Mesothelial cell of epicardium (in vitro differentiated cells): Measurements from ENCODE around the gene PTP4A1. TPM values are rescaled to one million over a fixed set of nuclear protein-coding genes. Genes with fewer than 3 reads are reported as not detected.

Source experiments
- DNase-seq, 2 experiments: peaks; one replicate each; pipeline ENCODE4 v3.0.0; 2021; ENCODE audit warnings: low spot score in 2 of 2; ENCODE audit not compliant: unreplicated experiment in 2 of 2
- H3K27ac Mint-ChIP-seq: 2 replicates; pipeline ENCODE4 v1.8.0; 2021; ENCODE audit warnings: mixed read lengths
- H3K27me3 Mint-ChIP-seq: 2 replicates; pipeline ENCODE4 v1.8.0; 2021; ENCODE audit warnings: low read depth, mixed read lengths
- H3K36me3 Mint-ChIP-seq: 2 replicates; pipeline ENCODE4 v1.8.0; 2021; ENCODE audit warnings: mixed read lengths
- H3K4me1 Mint-ChIP-seq: 2 replicates; pipeline ENCODE4 v1.8.0; 2021; ENCODE audit warnings: mixed read lengths
- H3K4me3 Mint-ChIP-seq: 2 replicates; pipeline ENCODE4 v1.8.0; 2021; ENCODE audit warnings: mild to moderate bottlenecking, moderate library complexity, mixed read lengths
- H3K9me3 Mint-ChIP-seq: 2 replicates; pipeline ENCODE4 v1.8.0; 2021; ENCODE audit warnings: mixed read lengths
- total RNA-seq: library from RNA; stranded (reverse); gene quantifications from 3 replicates; pipeline ENCODE4 v1.2.1, GENCODE V29; 2021
- TF ChIP-seq, protein P1 (sequence below): fragments of 200-600 bp; sonication (generic); IDR thresholded peaks from one replicate; pipeline ENCODE4 v1.5.0; 2021; ENCODE audit warnings: antibody characterized with exemption; ENCODE audit not compliant: unreplicated experiment

PTP4A1 gene
- total RNA-seq, 1 donor from 2014 or later = 51.5 TPM

DNA sequence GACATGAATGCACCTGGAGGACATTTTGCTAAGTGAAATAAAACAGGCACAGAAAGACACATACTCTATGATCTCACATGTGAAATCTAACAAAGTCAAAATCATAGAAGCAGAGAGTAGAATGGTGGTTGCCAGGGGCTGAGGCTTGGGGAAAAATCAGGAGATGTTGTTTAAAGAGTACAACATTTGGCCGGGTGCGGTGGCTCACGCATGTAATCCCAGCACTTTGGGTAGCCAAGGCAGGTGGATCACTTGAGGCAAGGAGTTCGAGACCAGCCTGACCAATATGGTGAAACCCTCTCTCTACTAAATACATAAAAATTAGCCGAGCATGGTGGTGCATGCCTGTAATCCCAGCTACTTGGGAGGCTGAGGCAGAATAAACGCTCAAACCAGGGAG, 26.0 kb upstream of the PTP4A1 start:
- no peak overlapping the region for H3K27ac Mint-ChIP-seq
- H3K27me3 Mint-ChIP-seq = no peaks in the 10 kb centered on the region
- peaks cover 11% of the 10 kb centered on the region for H3K9me3 Mint-ChIP-seq
- TF ChIP-seq, protein P1, sequence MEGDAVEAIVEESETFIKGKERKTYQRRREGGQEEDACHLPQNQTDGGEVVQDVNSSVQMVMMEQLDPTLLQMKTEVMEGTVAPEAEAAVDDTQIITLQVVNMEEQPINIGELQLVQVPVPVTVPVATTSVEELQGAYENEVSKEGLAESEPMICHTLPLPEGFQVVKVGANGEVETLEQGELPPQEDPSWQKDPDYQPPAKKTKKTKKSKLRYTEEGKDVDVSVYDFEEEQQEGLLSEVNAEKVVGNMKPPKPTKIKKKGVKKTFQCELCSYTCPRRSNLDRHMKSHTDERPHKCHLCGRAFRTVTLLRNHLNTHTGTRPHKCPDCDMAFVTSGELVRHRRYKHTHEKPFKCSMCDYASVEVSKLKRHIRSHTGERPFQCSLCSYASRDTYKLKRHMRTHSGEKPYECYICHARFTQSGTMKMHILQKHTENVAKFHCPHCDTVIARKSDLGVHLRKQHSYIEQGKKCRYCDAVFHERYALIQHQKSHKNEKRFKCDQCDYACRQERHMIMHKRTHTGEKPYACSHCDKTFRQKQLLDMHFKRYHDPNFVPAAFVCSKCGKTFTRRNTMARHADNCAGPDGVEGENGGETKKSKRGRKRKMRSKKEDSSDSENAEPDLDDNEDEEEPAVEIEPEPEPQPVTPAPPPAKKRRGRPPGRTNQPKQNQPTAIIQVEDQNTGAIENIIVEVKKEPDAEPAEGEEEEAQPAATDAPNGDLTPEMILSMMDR = no peak
- H3K4me1 Mint-ChIP-seq = peaks cover 22% of the 10 kb centered on the region
- DNase-seq = no peak
- H3K4me3 Mint-ChIP-seq = no peak overlapping the region
- no peaks in the 10 kb centered on the region for H3K36me3 Mint-ChIP-seq

DNA sequence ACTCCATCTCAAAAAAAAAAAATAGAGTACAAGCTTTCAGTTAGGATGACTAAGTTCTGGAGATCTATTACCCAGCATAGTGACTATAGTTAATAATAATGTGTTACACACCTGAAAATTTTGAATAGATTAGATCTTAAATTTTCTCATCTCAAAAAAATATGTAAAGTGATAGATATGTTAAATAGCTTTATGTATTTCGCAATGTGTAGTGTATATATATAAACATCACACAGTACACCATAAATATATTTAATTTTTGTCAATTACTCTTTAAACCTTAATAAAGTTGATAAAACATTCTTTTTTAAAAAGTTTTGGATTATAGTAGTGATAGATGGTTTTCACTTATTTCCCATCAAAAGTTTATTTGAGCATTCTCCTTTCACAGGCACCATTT, 25.6 kb upstream of the PTP4A1 start:
- Mint-ChIP-seq H3K36me3 (no peaks in the 10 kb centered on the region), H3K4me1 (peaks cover 22% of the 10 kb centered on the region), H3K4me3 (no peak overlapping the region), H3K27ac (no peak overlapping the region), H3K27me3 (no peaks in the 10 kb centered on the region), H3K9me3 (peaks cover 11% of the 10 kb centered on the region)
- TF ChIP-seq, protein P1 = no peak
- no peak for DNase-seq

DNA sequence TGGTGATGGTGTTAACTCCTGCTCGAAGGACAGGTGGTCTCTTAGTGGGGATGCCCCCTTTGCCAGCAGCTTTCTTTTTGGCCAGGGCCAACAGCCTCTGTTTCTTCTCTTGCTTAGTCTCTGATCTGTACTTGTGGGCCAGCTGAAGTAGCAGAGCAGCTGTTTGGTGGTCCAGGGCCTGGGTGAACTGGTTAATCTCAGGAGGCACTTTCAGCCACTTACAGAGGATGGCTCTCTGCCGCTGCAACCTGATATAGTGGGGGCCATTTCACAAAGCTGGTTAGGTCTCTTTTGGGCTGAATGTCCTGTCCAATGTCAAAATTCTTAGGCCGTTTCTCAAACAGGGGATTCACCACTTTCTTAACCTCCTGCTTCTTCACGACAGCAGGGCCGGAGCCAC, 23.2 kb upstream of the PTP4A1 start:
- DNase-seq = no peak
- Mint-ChIP-seq H3K27ac (no peak overlapping the region), H3K4me1 (peaks cover 11% of the 10 kb centered on the region), H3K36me3 (no peaks in the 10 kb centered on the region), H3K4me3 (no peak overlapping the region), H3K27me3 (no peaks in the 10 kb centered on the region), H3K9me3 (peaks cover 6% of the 10 kb centered on the region)
- TF ChIP-seq, protein P1 = no peak

DNA sequence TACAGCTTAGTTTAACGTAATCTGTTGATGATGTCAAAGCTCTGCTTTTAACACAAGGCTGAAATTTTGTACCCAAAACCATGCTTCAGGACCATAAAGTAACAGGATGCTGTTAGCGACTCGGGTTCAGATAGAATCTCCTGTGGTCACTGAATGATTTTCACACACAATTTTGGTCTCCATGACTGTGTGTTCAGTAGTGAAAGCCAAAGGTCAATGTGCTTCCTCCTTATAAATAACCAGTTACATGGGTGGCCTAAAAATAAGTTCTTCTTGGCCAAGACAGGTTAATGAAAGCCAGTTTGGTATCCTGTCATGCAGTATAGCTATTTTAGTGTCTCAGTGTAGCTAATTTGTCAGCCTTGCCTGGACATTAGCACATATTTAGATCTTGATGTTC, 19.1 kb upstream of the PTP4A1 start:
- no peak for DNase-seq
- Mint-ChIP-seq H3K36me3 (no peaks in the 10 kb centered on the region), H3K9me3 (no peaks in the 10 kb centered on the region), H3K27ac (no peak overlapping the region), H3K4me3 (no peak overlapping the region), H3K4me1 (no peaks in the 10 kb centered on the region), H3K27me3 (no peaks in the 10 kb centered on the region)
- TF ChIP-seq, protein P1 = no peak

DNA sequence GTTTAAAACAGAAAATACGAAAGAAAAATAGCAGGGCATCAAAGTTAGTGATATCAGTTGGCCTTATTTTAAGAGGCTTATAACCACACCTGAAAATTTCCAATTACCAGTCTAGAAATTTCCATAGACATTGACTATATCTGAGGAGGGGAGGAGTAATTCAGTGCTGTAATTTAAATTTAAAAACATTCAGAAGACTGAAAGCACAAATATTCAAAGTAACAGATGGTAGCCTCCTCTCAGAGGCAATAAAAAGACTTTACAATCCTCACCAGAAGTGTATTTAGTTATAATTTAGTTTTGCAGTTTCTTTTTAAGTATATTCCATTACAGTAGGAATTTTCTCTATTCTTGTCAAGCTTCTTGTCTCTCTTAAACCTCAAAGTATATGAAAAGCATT, 18.4 kb upstream of the PTP4A1 start:
- TF ChIP-seq, protein P1 = no peak
- Mint-ChIP-seq H3K4me3 (no peak overlapping the region), H3K4me1 (no peaks in the 10 kb centered on the region), H3K27me3 (no peaks in the 10 kb centered on the region), H3K36me3 (no peaks in the 10 kb centered on the region), H3K9me3 (no peaks in the 10 kb centered on the region), H3K27ac (no peak overlapping the region)
- DNase-seq = no peak

DNA sequence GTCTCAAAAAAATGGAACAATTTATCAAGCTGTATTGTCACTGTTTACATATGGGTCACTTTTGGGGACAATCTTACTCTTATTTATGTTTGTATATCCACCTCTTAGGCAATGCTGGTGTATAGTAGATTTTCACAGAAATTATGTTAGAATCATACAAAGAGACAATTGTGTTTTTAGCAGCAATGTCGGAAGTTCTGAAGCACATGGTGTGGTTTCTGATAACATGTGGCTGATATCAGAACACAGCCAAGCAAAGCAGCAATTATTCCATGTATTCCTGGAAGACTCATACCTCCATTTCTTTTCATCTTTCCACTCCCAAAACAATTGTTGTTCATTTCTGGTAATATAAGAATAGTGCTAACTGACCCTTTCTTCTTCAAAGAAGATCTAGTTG, 17.5 kb upstream of the PTP4A1 start:
- H3K27ac Mint-ChIP-seq = no peak overlapping the region
- no peak for DNase-seq
- no peaks in the 10 kb centered on the region for H3K9me3 Mint-ChIP-seq
- no peaks in the 10 kb centered on the region for H3K27me3 Mint-ChIP-seq
- TF ChIP-seq, protein P1 = no peak
- H3K4me1 Mint-ChIP-seq = no peaks in the 10 kb centered on the region
- H3K36me3 Mint-ChIP-seq = no peaks in the 10 kb centered on the region
- no peak overlapping the region for H3K4me3 Mint-ChIP-seq
